Activated CD4-positive, alpha-beta T cell treated with anti-CD3 and anti-CD28 coated beads, Interleukin-2, amount 50 U/mL, for 24 hours (primary cell): ENCODE measurements around the gene ZFHX3.

Source experiments
- DNase-seq, 2 donors: peaks; one replicate each; pipeline ENCODE4 v3.0.0-alpha.2; 2020; ENCODE audit warnings: low read depth in 1 of 2, low spot score in 1 of 2

Gene ZFHX3

DNA sequence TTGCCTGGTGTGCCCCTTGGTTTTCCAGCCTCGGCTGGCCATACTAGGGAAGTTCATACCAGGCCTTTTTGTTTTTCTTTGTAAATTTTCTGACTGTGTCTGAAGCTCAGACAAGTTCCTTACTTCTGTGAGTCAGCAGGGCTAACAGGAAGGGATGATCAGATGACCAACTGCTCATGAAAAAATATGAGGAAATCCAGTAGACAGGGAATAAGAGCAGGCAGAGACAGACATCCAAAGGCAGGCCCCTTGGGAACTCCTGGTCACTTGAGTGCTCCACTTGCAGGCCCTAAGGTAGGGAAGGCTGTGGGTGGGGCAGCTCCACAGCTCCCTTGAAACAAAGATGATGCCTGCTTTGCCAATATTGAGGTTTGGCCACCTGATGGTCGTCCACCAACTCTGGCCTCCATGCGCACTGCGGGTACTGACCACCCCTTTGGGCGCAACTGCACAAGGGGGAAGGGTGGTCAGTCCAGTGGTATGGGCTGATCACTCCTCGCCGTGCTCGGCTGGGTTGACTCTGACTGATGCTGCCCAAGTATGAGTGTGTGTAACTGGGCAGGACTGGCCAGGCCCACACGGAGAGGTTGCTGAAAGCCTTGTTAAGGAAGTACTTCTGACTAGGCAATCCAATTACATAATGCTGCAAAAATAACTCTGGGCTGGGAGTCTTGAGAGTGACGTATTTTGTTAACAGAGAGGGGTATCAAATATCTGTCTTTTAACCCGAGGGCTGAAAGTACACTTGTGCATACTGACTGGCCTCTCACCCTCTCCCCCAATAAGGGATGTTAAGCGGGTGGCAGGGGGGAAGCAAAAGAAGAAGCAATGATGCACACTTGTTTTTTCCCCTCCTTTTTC lies 20.8 kb upstream of the ZFHX3 start:
- no peak for DNase-seq

DNA sequence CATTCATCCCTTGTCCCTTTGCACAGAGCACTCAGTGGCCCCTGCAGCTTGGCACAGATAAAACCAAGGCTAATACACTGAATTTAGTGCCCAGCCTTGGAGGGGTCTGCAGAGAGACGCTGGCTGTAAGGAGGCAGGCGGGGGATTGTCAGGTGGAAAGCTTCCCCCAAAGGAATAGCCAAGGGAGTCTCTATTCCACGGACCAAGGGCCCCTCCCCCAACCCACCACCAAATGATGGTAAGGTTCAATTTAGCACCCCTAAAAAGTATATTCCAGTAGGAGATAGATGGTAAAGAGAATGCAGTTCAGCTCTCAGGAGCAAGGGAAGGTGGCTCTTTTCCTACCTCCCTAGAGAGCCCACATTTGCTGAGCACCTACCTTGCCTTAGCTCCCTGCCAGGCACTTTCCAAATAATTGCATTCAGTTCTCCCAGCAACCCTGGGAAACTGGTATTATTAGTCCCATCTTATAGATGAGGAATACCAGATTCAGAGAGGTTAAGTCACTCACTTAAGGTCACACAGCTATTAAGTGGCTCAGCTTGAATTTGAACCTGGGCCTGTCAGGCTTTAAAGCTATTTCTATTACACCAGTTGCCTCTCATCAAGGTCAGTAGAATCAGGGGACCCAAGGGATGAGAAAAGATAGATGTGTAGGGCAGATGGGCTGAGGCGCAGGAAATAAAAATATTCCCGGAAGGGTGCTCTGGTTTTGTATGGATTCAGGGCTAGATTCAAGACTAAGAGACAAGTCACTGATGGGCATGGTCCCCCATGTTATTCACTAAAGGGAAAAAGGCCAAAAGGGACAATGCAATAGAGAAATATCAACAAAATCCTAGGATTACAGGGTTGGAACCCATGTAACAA lies 20.0 kb upstream of the ZFHX3 start:
- DNase-seq: no peak

DNA sequence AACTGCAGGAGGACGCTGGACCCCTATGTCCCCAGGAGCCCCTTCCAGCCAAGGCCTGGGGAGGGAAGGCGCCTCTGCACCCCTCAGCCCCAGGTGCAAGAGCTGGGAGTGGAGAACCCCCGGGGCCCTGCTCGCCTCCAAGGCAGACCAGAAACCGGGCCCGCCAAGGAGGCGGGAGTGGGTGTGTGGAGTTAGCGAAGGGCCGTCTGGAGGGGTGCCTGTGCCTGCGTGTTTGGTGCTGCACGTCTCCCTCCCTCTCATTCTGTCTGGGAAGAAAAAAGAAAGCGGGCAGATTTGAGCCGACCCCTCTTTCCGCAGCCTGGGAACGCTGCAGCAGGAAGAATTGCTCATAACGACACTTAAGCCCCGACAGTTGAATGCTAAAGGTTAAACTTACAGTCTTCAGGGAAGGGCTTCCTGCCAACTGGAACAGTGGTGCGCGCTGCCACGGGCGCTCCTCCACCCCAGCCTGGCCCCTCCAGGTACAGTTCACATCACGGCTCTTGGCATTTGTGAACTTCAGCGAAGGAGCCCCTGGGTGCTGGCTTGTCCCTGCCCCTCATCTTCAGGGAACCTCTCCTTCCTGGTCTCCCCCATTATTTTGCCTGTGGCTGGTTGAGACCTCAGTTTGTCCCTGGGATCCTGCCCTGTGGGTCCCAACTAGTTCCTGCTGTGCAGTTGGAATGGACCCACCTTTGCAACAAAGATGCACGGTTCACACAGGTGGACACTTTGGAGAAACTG lies 19.2 kb upstream of the ZFHX3 start:
- no peak for DNase-seq

DNA sequence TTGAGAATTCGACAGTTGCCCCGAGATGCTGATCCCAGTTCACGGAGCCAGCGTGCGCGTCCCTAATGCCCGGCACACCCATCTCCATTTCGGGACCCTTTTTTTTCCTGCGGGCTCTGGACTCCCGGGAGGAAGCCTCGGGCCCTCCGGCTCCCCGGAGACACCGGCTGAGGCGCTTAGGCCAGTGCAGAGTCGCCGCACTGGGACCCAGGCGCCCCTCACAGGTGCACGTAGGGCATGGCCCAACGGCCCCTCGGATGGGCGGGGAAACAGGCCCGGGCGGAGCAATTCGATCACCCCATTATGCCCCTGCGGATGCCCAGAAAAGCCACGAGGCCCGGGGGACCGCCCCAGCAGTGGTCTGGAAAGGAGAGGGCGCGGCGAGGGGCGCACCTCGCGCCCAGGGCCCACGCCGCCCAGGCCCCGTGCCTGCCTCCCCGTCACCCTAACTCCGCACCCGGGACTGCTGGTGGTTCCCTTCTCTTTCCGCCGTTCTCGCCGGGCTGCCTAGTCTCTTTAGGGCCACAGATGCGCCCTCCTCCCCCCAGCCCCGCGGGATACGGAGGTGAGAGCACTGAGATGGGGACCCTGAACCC lies 18.5 kb upstream of the ZFHX3 start:
- DNase-seq: no peak

DNA sequence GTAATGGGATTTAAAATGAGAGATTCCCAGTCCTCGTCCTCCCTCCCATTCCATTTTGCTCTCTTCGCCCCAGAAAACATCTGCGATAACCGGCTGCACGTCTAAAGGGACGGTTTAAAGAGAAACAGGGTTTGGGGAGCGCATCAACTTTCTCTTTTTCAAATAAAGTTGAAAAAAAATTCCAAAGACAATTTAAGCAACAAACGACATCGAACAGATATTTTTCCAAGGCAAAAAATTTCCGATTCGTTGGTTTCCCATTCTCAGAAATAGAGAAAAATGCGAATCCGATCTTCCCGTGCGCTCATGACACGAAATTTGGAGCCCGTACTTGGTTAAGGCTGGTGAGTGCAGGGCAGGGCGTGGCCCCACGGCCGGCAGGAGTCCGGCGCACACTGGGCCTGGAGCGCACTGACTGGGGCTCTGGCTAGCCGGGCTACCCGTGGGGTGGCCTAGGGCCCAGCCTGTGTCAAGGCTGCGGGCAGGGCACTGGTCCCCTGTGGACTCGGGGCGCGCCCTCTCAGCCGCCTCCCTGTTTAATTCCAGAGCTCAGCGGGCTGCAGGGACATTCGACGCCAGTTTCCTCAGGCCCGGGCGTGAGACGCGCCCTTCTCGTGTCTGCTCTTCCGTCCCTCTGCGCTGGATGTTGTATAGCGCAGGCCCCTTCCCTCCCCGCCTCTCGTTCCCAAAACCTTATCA lies 17.9 kb upstream of the ZFHX3 start:
- no peak for DNase-seq

DNA sequence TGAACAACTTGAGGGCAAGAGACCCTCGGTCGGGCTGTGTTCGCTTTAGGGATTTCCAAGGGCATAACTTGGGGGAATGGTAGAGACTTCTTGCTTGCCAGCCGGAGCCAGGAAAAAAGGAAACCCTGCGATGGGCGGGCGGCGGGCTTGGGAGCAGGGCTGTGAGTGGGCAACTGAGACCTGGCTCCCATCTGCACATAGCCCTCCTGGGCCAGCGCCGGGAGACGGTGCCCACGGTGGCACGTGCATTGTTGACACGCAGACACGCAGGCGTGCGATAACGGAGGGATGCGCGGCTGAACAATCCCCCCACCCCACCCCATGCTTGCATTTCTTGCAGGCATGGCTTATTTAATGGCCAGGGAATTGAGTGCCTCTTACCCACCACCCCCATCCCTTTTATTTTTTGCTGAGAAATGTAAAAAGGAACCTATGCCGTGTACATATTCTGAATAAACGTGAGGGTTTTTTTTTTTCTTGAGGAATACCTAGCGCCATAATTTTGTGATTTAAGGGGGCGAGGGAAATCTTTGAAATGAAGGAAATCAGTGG lies 17.1 kb upstream of the ZFHX3 start:
- no peak for DNase-seq

DNA sequence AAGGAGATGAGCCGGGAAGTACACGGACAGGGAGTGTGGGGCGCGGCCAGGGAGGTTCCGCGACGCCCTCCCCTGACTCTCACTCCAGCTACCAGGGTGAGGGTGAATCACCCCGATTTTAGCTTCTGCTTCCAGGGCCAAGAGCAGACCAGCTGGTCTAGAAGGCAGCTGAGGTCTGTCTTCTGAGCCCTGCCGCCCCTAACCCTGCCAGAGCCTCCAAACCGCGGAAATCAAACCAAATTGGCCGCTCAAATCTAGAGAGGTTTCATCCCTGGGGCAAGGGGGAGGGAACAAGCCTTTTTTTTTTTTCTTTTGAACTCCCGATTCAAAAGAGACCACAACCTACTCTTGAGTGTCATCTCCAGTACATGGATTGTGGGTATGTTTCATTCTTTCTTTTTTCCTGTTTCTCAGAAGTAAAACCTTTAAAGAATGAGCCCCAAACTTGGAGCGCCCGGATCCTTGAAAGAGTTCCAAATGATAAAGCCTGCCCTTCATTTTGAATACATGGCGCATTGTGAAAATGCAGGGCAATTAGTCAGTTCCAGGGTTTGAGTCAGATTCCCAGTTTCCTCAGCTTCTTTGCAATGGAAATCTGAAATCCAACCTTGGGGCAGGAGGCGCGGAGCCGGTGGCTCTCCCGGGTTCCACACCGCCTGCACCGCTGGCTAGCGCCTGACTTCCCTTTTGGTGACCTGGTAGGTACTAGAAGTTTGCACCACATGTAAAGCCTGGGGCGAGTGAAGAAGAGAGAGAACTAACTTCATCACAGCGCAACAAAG lies 16.5 kb upstream of the ZFHX3 start:
- DNase-seq: no peak

DNA sequence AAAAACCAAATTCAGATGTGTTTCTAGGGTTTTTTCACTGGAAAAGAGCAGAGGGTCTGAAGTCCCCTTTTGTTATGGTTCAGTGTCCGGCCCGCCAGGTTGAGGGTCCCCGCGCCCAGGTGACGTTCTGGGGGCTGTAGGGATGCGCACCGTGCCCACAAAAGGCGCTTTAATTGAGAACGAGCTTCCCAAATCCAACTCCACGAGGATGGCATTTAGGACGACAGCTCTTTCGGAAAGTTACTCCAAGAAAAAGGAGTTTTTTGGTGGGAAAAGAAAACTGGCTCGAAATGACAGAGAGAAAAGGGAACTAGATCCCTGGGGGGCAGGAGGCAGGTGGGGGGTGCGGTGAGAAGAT lies 15.9 kb upstream of the ZFHX3 start:
- DNase-seq: no peak

DNA sequence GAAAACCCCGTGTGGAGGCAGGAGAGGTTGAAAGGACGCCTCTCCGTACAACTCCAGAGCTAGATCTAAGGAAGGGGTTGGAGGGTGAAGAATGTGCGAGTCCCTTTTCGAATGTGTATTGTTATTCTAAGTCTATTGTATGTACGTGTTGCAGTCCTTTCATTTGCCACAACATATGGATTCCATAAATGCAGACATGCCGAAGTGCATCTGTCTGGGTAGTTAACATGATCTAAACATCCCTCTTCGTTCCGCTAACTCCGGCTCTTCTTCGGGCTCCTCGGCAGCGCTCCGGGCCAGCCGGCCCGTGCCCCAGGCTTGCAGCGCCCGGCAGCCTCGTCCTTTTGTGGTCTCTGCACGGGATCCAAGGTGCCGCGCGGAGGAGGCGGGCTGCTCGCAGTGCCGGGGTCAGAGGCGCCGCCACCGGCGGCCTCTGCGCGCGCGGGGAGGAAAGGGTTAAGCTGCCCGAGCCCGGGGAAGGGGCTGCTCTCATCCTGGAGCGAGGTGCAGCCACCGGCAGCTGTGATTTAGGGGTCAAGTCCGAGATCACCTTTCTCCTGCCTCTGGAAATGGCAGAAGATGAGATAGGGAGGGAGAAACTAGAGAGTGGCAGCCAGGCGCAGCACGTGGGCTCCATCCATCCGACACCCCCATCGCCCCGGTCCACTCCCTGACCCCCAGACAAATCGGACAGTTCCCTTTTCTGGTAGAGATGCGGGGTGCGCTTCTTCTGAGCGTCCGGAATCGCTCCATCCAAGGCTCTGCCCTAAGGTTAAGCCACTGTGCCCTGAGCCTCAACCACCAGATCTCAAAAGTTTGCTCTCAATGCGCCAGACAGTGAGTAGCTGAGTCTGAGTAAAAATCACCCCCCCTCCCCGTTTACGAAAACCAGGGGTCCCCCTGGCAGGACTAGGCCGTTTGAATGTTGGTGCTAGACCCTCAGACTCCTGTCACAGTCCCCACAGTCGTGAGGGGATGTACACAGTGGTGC lies 15.1 kb upstream of the ZFHX3 start:
- DNase-seq: no peak

DNA sequence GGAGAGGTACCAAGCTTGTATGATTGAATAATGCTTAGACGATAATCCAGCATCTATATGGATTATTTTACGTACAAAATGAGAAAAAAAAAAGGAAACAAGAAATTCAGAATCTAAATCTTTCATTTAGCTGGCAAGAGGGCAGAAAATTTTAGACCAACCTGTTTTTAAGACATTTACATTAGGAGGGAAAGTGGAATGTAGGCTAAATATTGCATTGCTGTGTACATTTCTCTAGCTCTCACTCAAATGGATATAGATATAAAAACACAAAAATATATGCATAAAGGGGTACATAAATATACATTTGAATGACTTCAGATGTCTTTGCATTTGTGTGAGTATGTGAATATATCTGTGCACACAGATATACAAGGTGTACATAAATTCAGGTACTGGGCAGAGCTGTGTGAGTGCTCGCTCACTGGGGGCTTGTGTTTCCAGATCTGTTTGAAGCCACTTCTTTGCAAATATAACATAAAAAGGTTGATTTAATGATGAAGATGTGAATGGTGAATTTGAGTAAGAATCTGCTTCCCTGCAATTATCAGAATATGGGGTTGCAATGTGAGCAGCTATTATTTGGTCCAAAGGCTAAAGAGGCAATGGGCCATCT lies 14.2 kb upstream of the ZFHX3 start:
- no peak for DNase-seq

DNA sequence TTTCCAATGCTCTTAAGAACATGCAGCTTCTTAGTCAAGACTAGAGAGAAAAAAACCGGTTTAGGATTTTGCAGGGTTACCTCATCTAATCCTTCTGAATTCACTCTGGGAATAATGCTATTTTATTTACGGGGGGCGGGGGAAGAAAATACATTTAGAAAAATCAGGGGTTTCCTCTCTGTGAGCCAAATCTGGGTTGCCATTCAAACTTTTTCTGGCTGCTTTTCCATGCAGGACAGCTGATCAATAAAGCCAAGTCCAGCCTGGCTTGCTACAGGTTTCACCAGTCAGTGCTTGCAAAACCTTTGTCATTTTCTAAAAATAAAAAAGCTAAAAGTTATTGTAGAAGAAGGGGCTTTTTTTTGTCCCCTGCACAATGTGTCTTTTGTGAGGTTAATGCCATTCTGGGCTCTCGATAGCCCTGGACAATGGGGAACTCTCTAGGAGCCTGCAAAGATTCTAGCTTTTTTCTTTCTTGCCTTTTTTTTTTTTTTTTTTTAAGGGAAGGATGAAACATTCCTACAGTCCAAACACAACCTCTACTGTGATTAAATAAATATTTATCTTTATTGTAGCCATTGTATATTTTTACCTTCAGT lies 13.1 kb upstream of the ZFHX3 start:
- DNase-seq: no peak

DNA sequence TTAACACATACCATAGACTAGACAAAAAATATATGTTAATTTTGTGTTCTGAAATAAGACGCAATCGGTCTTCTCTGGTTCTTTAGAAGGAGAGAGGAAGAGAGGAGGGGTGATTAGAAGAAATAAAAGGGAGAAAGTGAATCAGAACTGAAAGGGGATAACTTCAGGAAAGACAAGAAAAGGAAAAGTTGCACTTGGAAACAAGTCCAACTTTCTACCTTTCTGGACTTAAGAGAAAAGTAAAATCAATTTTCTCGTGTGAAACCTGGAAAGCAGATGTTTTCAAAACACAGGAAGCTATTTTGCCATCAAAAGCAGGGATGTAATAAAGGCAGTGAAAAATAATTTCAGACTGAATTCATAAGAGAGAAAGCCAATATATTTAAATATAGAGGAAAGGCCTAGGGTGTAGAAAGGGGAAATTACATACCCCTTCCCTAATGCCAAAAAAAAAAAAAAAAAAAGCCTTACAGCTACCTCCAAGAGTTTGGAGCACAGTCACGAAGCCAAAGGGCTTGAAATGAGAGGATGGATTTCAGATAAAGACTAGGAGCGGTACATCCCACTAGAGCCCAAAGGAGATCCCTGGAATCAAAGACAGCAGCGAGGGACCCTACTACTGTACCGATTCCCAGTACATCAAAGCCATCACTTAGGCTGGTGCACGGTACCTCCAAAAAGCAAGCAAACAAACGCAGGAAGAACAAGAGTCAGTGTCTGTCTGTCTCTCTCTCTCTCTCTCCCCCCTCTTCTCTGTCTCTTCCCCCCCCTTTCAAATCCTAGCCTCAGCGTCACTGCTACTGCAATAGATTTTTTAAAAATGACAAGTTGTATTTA lies 12.1 kb upstream of the ZFHX3 start:
- DNase-seq: no peak

DNA sequence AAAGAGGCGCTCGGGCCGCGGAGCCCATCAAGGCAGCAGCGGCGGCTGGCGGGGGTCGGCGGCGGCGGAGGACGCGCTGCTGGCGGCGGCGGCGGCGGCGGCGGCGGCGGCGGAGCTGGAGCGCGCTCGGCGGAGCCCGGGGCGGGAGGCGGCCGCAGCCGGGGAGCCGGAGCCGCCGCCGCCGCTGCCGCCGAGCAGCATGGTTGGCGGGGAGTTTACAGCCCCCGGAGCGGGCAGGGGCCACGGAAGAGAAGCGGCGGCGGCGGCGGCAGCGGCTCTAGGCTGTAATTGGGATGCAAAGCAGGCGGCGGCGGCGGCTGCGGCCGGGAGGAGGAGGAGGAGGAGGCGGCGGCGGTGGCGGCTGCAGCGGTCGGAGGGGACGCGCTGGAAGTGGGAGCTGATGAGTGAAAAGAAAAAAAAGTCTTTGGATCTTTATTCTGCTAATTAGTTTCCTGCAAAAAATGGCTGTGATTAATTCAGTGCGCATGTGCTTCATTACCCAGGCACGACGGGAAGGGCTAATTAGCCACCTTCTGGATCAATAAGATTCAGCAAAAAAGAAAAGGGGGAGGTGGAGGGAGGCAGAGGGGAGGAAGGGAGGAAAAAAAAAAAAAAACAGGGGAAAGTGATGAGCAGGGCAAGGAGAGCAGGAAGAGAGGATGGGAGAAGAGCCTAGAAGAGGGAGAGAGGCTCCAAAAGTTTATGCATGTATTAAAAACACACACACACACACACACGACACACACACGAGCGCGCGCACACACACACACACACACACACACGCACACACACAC lies 10.9 kb upstream of the ZFHX3 start:
- no peak for DNase-seq

DNA sequence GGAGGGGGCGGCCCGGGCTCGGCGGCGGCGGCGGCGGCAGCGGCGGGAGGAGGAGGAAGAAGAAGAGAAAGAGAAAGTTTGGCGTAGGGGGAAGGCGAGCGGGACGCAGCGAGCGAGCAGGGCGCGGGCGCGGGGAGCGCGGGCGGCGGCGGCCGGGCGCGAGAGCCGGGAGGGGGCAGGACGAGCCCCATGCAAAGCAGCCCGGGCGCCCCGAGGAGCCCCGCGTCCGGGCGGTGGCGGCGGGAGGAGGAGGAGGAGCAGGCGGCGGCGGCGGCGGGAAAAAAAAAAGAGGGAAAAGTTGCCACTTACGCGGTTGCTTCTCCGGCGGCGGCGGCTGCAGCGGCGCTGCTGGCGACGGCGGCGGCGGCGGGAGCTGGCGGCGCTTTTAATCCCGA lies 10.3 kb upstream of the ZFHX3 start:
- DNase-seq: no peak

DNA sequence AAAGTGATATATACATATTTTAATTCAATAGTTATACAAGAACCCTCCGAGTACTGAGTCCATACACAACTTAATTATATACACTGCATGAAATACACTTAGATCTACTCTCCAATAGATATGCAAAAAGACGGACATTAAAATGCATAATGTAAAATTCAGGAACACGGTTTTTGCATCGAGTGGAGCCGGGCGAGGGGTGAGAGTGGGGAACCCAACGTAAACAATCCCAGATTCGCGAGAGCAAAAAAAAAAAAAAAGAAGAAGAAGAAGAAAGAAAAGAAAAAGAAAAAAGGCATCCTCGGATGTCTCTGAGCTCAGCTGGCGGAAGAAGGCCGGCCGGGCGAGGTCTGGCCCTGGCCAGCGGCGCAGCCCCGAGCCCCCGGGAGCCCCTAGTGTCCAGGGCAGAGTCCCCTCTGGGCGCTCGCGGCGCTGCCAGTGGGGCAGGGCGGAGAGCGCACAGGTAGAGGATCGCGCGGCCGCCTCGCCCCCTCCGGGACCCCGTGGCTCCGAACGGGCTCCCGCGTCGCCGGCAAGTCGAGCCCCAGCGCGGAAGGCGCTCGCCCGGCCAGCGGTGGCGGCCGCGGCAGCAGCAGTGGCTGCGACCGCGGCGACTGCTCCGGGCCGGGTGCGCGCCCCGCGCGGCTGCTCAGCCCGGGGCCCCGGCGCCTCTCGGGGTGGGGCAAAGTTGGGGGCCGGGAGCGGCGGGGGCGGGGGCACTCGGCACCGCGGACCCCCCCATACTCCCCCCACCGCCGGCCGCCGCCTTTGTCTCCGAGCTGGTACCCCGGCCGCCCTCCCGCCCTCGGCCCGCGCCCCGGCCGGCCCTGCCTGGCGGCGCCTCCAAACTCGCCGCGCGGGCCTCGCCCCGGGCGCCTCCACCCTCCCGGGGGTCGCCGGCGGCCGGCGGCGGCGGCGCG lies 9.6 kb upstream of the ZFHX3 start:
- DNase-seq: no peak
